ENCODE measurements around the gene EMID1.

The EMID1 gene

GRCh38 chr22:29212743-29213142 lies 7.0 kb downstream of the EMID1 start:
- H3F3A ChIP-seq (ENCODE audit: low read depth): no peaks in the 10 kb centered on the region
- peaks cover 88% of the 10 kb centered on the region for H3K79me2 ChIP-seq (ENCODE audit: insufficient read depth, low read length)
- TF ChIP-seq EZH2phosphoT487 (IDR thresholded peaks at IDR 0.05; ENCODE audit: borderline replicate concordance) (no peak), CTCF (conservative IDR thresholded peaks at IDR 0.05; ENCODE audit: low read length) (no peak)
- H3K4me2 ChIP-seq (ENCODE audit: low read depth, low read length, poor library complexity, severe bottlenecking): peak overlapping the region; percentile 25
- H3K9ac ChIP-seq (ENCODE audit: low read depth, low read length, poor library complexity, severe bottlenecking): no peak overlapping the region
- peaks cover 50% of the 10 kb centered on the region; the same call in 1 of the 2 replicates for H3K36me3 ChIP-seq (ENCODE audit: insufficient read depth, low read length)
- no peaks in the 10 kb centered on the region for H3K9me2 ChIP-seq (replicated peaks; ENCODE audit: low read depth, low read length)
- H3K9me3 ChIP-seq (ENCODE audit: insufficient read depth, low read depth, low read length): no peaks in the 10 kb centered on the region
- H2AFZ ChIP-seq (ENCODE audit: low read length): no peak overlapping the region
- peaks cover 62% of the 10 kb centered on the region for H4K20me1 ChIP-seq (ENCODE audit: insufficient read depth, low read length, poor library complexity, severe bottlenecking)
- H3K4me1 ChIP-seq (ENCODE audit: insufficient read depth, low read length, poor library complexity, severe bottlenecking): peaks cover 40% of the 10 kb centered on the region
- H3K4me3 ChIP-seq (ENCODE audit: low read length, poor library complexity, severe bottlenecking): no peak overlapping the region
- H3K27me3 ChIP-seq (ENCODE audit: insufficient read depth, low read length, poor library complexity, severe bottlenecking): no peaks in the 10 kb centered on the region

- H3K79me2 ChIP-seq (ENCODE audit: insufficient read depth, low read length): peaks cover 80% of the 10 kb centered on the region
- H3K4me3 ChIP-seq (ENCODE audit: low read length, poor library complexity, severe bottlenecking): no peak overlapping the region
- no peak overlapping the region for H2AFZ ChIP-seq (ENCODE audit: low read length)
- no peak for TF ChIP-seq CTCF (conservative IDR thresholded peaks at IDR 0.05; ENCODE audit: low read length)
- no peak for TF ChIP-seq EZH2phosphoT487 (IDR thresholded peaks at IDR 0.05; ENCODE audit: borderline replicate concordance)
- peaks cover 40% of the 10 kb centered on the region for H3K4me1 ChIP-seq (ENCODE audit: insufficient read depth, low read length, poor library complexity, severe bottlenecking)
- peak overlapping the region; percentile 25 for H3K4me2 ChIP-seq (ENCODE audit: low read depth, low read length, poor library complexity, severe bottlenecking)
- no peaks in the 10 kb centered on the region for H3K9me2 ChIP-seq (replicated peaks; ENCODE audit: low read depth, low read length)
- no peaks in the 10 kb centered on the region for H3F3A ChIP-seq (ENCODE audit: low read depth)
- no peaks in the 10 kb centered on the region for H3K27me3 ChIP-seq (ENCODE audit: insufficient read depth, low read length, poor library complexity, severe bottlenecking)
- no peaks in the 10 kb centered on the region for H3K9me3 ChIP-seq (ENCODE audit: insufficient read depth, low read depth, low read length)
- H4K20me1 ChIP-seq (ENCODE audit: insufficient read depth, low read length, poor library complexity, severe bottlenecking): peaks cover 62% of the 10 kb centered on the region
- H3K36me3 ChIP-seq (ENCODE audit: insufficient read depth, low read length): peaks cover 54% of the 10 kb centered on the region; the same call in 1 of the 2 replicates
- no peak overlapping the region for H3K9ac ChIP-seq (ENCODE audit: low read depth, low read length, poor library complexity, severe bottlenecking)
Observed at GRCh38 chr22:29213493-29213892, 7.8 kb downstream of the EMID1 start.

- Histone ChIP-seq H3K4me2 (ENCODE audit: low read depth, low read length, poor library complexity, severe bottlenecking) (peak overlapping the region; percentile 25), H3F3A (ENCODE audit: low read depth) (no peaks in the 10 kb centered on the region), H3K4me3 (ENCODE audit: low read length, poor library complexity, severe bottlenecking) (no peak overlapping the region), H3K9me3 (ENCODE audit: insufficient read depth, low read depth, low read length) (no peaks in the 10 kb centered on the region), H3K79me2 (ENCODE audit: insufficient read depth, low read length) (peaks cover 73% of the 10 kb centered on the region), H2AFZ (ENCODE audit: low read length) (no peak overlapping the region), H4K20me1 (ENCODE audit: insufficient read depth, low read length, poor library complexity, severe bottlenecking) (peaks cover 66% of the 10 kb centered on the region), H3K4me1 (ENCODE audit: insufficient read depth, low read length, poor library complexity, severe bottlenecking) (peaks cover 39% of the 10 kb centered on the region), H3K9me2 (replicated peaks; ENCODE audit: low read depth, low read length) (no peaks in the 10 kb centered on the region), H3K27me3 (ENCODE audit: insufficient read depth, low read length, poor library complexity, severe bottlenecking) (no peaks in the 10 kb centered on the region), H3K9ac (ENCODE audit: low read depth, low read length, poor library complexity, severe bottlenecking) (no peak overlapping the region), H3K36me3 (ENCODE audit: insufficient read depth, low read length) (peaks cover 59% of the 10 kb centered on the region; the same call in 1 of the 2 replicates)
- TF ChIP-seq EZH2phosphoT487 (IDR thresholded peaks at IDR 0.05; ENCODE audit: borderline replicate concordance): no peak
- TF ChIP-seq CTCF (conservative IDR thresholded peaks at IDR 0.05; ENCODE audit: low read length): no peak
Observed at GRCh38 chr22:29214232-29214631, 8.5 kb downstream of the EMID1 start.

All from Loucy (cell line).